ENCODE results near the gene SRRM4.
A peak's percentile ranks its signal among the peaks of the same experiment; 100 is the strongest.
"Not testable (repeated sequence)": the region's sequence is repeated elsewhere in the genome, so short reads cannot be mapped to it uniquely, and the experiment has no call there.

Gene SRRM4

DNA sequence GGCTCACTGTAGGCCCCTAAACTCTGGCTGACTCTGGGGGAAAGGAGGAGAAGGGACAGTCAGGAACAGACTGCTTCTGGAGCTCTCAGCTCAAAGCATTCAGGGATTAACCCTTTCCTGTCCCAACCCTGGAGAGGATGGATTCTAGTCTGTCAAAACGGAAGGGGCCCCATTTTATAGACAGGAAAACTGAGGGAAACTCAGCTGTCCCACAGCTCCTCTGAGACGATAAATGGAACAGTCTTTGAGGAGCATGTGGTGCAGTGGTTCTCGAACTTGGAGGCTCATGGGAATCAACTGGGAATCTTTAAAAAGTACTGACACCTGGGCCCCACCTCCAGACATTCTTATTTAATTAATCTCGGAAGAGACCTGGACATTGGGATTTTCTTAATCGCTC lies 23.7 kb downstream of the SRRM4 start:
- H3K4me1 Mint-ChIP-seq = peaks cover 60% of the 10 kb centered on the region
- no peaks in the 10 kb centered on the region for H3K36me3 Mint-ChIP-seq (ENCODE audit: low read depth)
- DNase-seq = no peak
- H3K9me3 Mint-ChIP-seq = no peaks in the 10 kb centered on the region
- H3K27me3 Mint-ChIP-seq (ENCODE audit: low read depth, poor library complexity) = no peaks in the 10 kb centered on the region
- TF ChIP-seq, protein P1, sequence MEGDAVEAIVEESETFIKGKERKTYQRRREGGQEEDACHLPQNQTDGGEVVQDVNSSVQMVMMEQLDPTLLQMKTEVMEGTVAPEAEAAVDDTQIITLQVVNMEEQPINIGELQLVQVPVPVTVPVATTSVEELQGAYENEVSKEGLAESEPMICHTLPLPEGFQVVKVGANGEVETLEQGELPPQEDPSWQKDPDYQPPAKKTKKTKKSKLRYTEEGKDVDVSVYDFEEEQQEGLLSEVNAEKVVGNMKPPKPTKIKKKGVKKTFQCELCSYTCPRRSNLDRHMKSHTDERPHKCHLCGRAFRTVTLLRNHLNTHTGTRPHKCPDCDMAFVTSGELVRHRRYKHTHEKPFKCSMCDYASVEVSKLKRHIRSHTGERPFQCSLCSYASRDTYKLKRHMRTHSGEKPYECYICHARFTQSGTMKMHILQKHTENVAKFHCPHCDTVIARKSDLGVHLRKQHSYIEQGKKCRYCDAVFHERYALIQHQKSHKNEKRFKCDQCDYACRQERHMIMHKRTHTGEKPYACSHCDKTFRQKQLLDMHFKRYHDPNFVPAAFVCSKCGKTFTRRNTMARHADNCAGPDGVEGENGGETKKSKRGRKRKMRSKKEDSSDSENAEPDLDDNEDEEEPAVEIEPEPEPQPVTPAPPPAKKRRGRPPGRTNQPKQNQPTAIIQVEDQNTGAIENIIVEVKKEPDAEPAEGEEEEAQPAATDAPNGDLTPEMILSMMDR (IDR thresholded peaks at IDR 0.05) = no peak
- peak overlapping the region; percentile 44 for H3K27ac Mint-ChIP-seq
- peak overlapping the region; percentile 24 for H3K4me3 Mint-ChIP-seq

DNA sequence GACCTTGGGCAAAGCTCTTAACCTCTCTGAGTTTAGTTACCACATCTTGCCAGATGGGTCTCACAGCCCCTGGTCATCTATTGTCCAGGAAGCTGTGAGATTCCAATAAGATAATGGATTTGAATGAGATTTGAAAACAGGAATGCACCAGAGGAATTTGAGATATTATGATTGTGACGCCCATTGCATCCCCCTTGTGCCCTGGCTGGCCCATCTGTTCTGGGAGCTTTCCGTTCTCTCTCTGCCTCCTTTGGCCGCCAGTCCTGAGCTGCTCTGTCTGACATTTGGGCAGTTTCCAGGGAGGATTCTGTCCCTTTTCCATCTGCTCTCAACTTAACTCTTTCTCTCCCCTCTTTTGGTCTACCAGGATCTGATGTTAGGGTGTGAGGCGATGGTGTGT lies 24.6 kb downstream of the SRRM4 start:
- DNase-seq = no peak
- Mint-ChIP-seq H3K36me3 (ENCODE audit: low read depth) (no peaks in the 10 kb centered on the region), H3K9me3 (peaks cover 1% of the 10 kb centered on the region), H3K4me3 (peak overlapping the region; percentile 39), H3K27me3 (ENCODE audit: low read depth, poor library complexity) (no peaks in the 10 kb centered on the region), H3K4me1 (peaks cover 60% of the 10 kb centered on the region), H3K27ac (no peak overlapping the region)
- TF ChIP-seq, protein P1 (IDR thresholded peaks at IDR 0.05) = no peak

GRCh38 chr12:119006746-119007145 lies 25.4 kb downstream of the SRRM4 start:
- Mint-ChIP-seq H3K4me3 (peak overlapping the region; percentile 15), H3K27me3 (ENCODE audit: low read depth, poor library complexity) (no peaks in the 10 kb centered on the region)
- DNase-seq = peak; percentile 45

DNA sequence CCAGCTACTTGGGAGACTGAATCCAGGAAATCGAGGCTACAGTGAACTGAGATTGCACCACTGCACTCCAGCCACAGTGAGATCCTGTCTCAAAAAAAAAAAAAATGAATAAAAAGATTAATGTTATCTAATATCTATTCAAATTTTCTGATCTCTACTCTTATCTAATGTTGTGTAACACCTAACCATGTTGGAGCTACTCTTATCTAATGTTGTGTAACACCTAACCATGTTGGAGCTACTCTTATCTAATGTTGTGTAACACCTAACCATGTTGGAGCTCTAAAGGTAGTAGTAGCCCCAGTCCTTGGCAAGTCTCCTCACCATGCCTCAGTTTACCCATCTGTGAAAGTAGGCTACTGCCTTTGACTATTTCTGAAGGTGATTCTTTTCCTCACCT lies 26.9 kb downstream of the SRRM4 start:
- DNase-seq; H3K9me3 Mint-ChIP-seq; H3K36me3 Mint-ChIP-seq (ENCODE audit: low read depth); H3K27me3 Mint-ChIP-seq (ENCODE audit: low read depth, poor library complexity); H3K27ac Mint-ChIP-seq: not testable (repeated sequence)
- Mint-ChIP-seq H3K4me1 (peaks cover 58% of the 10 kb centered on the region), H3K4me3 (peak overlapping the region; percentile 78)

More at GRCh38 chr12:119006746-119007145, 25.4 kb downstream of the SRRM4 start:
- TF ChIP-seq, protein P1 (IDR thresholded peaks at IDR 0.05) = no peak
- no peak overlapping the region for H3K27ac Mint-ChIP-seq
- H3K36me3 Mint-ChIP-seq (ENCODE audit: low read depth) = no peaks in the 10 kb centered on the region
- peaks cover 6% of the 10 kb centered on the region for H3K9me3 Mint-ChIP-seq
- H3K4me1 Mint-ChIP-seq = peaks cover 60% of the 10 kb centered on the region

GRCh38 chr12:119008691-119009221 lies 27.4 kb downstream of the SRRM4 start:
- Mint-ChIP-seq H3K27ac (peak overlapping the region; percentile 0), H3K9me3 (peaks cover 6% of the 10 kb centered on the region)

GRCh38 chr12:119011231-119011630 lies 29.9 kb downstream of the SRRM4 start:
- Mint-ChIP-seq H3K36me3 (ENCODE audit: low read depth) (no peaks in the 10 kb centered on the region), H3K4me3 (no peak overlapping the region), H3K9me3 (peaks cover 6% of the 10 kb centered on the region), H3K27ac (no peak overlapping the region), H3K27me3 (ENCODE audit: low read depth, poor library complexity) (no peaks in the 10 kb centered on the region), H3K4me1 (peaks cover 29% of the 10 kb centered on the region)
- DNase-seq = no peak
- TF ChIP-seq, protein P1 (IDR thresholded peaks at IDR 0.05) = no peak

More at GRCh38 chr12:119008691-119009221, 27.4 kb downstream of the SRRM4 start:
- Mint-ChIP-seq H3K4me3 (peak overlapping the region; percentile 78), H3K27me3 (ENCODE audit: low read depth, poor library complexity) (no peaks in the 10 kb centered on the region), H3K4me1 (peaks cover 53% of the 10 kb centered on the region), H3K36me3 (ENCODE audit: low read depth) (no peaks in the 10 kb centered on the region)
- peak; percentile 46 for DNase-seq
- TF ChIP-seq, protein P1 (IDR thresholded peaks at IDR 0.05) = no peak
